ENCODE results near the gene TK2. TPM values are rescaled to one million over a fixed set of nuclear protein-coding genes. Genes with fewer than 3 reads are reported as not detected.

The TK2 gene
- total and polyA plus RNA-seq, 2 donors (not counting 1 experiment from before 2014, with no cell fraction given), result 34.8 to 73.7 TPM

DNA sequence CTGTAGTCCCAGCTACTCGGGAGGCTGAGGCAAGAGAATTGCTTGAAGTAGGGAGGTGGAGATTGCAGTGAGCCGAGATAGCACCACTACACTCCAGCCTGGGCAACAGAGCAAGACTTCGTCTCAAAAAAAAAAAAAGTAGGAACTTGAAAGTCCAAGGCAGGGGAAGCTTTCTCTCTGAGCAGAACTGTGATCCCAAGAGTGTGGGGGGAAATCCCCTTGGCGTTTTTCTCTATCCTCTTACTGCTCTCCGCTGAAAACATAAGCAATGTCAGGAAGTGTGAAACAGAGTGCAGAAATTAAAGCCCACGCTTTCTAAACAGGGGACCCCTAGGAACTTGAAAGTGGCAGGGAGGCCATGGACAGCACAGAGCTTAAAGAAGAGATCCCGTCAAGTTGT lies 44.8 kb upstream of the TK2 start:
- no peaks in the 10 kb centered on the region for H3K4me1 ChIP-seq (ENCODE audit: control insufficient read depth, extremely low read depth, insufficient read depth, low read length)
- H3K27me3 ChIP-seq (ENCODE audit: control insufficient read depth, insufficient read depth, low read length), result peaks cover 6% of the 10 kb centered on the region
- no peak overlapping the region for H3K27ac ChIP-seq (ENCODE audit: insufficient read depth, low read length)
- DNase-seq (ENCODE audit: low read depth in 2 of 2), result no peak
- no peak overlapping the region for H3K4me2 ChIP-seq (ENCODE audit: extremely low read depth, insufficient read depth, low read length)
- no peak overlapping the region for H3K4me3 ChIP-seq (replicated peaks in 1 of 4; ENCODE audit: control extremely low read depth in 1 of 4, insufficient read depth in 1 of 4, low read depth in 3 of 4, low read length in 4 of 4)
- H4K20me1 ChIP-seq (ENCODE audit: control insufficient read depth, extremely low read depth, insufficient read depth, low read length), result no peaks in the 10 kb centered on the region
- no peak overlapping the region for H3K9ac ChIP-seq (ENCODE audit: insufficient read depth, low read length)
- H3K36me3 ChIP-seq (ENCODE audit: control insufficient read depth, insufficient read depth, low read length), result no peaks in the 10 kb centered on the region
- no peak overlapping the region for H2AFZ ChIP-seq (ENCODE audit: low read length)
- no peak for TF ChIP-seq EZH2 (IDR thresholded peaks at IDR 0.05; ENCODE audit: low read length, missing control alignments)
- TF ChIP-seq, protein P1, sequence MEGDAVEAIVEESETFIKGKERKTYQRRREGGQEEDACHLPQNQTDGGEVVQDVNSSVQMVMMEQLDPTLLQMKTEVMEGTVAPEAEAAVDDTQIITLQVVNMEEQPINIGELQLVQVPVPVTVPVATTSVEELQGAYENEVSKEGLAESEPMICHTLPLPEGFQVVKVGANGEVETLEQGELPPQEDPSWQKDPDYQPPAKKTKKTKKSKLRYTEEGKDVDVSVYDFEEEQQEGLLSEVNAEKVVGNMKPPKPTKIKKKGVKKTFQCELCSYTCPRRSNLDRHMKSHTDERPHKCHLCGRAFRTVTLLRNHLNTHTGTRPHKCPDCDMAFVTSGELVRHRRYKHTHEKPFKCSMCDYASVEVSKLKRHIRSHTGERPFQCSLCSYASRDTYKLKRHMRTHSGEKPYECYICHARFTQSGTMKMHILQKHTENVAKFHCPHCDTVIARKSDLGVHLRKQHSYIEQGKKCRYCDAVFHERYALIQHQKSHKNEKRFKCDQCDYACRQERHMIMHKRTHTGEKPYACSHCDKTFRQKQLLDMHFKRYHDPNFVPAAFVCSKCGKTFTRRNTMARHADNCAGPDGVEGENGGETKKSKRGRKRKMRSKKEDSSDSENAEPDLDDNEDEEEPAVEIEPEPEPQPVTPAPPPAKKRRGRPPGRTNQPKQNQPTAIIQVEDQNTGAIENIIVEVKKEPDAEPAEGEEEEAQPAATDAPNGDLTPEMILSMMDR (conservative IDR thresholded peaks at IDR 0.05 in 1 of 2, IDR thresholded peaks at IDR 0.05 in 1 of 2; ENCODE audit: low read depth in 1 of 2, low read length in 2 of 2), result no peak
- H3K9me3 ChIP-seq (ENCODE audit: control insufficient read depth, insufficient read depth, low read depth, low read length), result no peaks in the 10 kb centered on the region
- no peaks in the 10 kb centered on the region for H3K79me2 ChIP-seq (ENCODE audit: control insufficient read depth, insufficient read depth, low read length)

DNA sequence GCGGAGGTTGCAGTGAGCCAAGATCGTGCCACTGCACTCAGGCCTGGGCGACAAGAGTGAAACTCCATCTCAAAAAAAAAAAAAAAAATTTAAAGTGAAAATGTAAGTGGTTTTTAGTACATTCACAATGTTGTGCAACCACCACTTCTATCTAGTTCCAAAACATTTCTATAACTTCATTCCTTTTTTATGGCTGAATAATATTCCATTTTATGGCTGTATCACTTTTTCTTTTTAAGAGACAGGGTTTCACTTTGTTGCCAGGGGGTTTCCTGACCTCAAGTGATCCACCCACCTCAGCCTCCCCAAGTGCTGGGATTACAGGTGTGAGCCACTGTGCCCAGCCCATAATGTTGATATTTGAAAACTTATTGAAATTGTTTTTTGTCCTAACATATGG lies 42.9 kb upstream of the TK2 start:
- no peak for TF ChIP-seq EZH2 (IDR thresholded peaks at IDR 0.05; ENCODE audit: low read length, missing control alignments)
- TF ChIP-seq, protein P1 (conservative IDR thresholded peaks at IDR 0.05 in 1 of 2, IDR thresholded peaks at IDR 0.05 in 1 of 2; ENCODE audit: low read depth in 1 of 2, low read length in 2 of 2), result no peak
- no peak overlapping the region for H3K9ac ChIP-seq (ENCODE audit: insufficient read depth, low read length)
- H3K4me3 ChIP-seq (replicated peaks in 1 of 4; ENCODE audit: control extremely low read depth in 1 of 4, insufficient read depth in 1 of 4, low read depth in 3 of 4, low read length in 4 of 4), result no peak overlapping the region
- no peak for DNase-seq (ENCODE audit: low read depth in 2 of 2)
- no peaks in the 10 kb centered on the region for H3K36me3 ChIP-seq (ENCODE audit: control insufficient read depth, insufficient read depth, low read length)
- H3K27me3 ChIP-seq (ENCODE audit: control insufficient read depth, insufficient read depth, low read length), result peaks cover 4% of the 10 kb centered on the region
- no peak overlapping the region for H3K27ac ChIP-seq (ENCODE audit: insufficient read depth, low read length)
- H2AFZ ChIP-seq (ENCODE audit: low read length), result no peak overlapping the region
- H3K4me1 ChIP-seq (ENCODE audit: control insufficient read depth, extremely low read depth, insufficient read depth, low read length), result no peaks in the 10 kb centered on the region
- H3K9me3 ChIP-seq (ENCODE audit: control insufficient read depth, insufficient read depth, low read depth, low read length), result no peaks in the 10 kb centered on the region
- no peaks in the 10 kb centered on the region for H4K20me1 ChIP-seq (ENCODE audit: control insufficient read depth, extremely low read depth, insufficient read depth, low read length)
- no peaks in the 10 kb centered on the region for H3K79me2 ChIP-seq (ENCODE audit: control insufficient read depth, insufficient read depth, low read length)
- H3K4me2 ChIP-seq (ENCODE audit: extremely low read depth, insufficient read depth, low read length), result no peak overlapping the region

DNA sequence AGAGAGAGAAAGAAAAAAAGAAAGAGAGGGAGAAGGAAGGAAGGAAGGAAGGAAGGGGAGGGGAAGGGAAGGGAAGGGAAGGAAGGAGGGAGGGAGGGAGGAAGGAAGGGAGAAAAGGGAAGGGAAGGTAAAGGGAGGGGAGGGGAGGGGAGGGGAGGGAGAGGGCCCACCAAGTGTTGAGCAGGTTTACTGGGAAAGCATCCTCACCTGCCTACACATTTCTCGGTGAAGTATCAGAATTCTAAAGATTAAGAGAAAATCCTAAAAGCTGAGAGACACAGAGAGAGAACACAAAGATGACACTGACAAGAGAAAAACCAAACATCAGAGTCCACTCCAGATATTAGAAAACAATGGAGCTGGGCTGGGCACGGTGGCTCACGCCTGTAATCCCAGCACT lies 42.3 kb upstream of the TK2 start:
- Histone ChIP-seq H3K27ac (ENCODE audit: insufficient read depth, low read length) (no peak overlapping the region), H2AFZ (ENCODE audit: low read length) (no peak overlapping the region), H3K4me3 (replicated peaks in 1 of 4; ENCODE audit: control extremely low read depth in 1 of 4, insufficient read depth in 1 of 4, low read depth in 3 of 4, low read length in 4 of 4) (no peak overlapping the region), H3K79me2 (ENCODE audit: control insufficient read depth, insufficient read depth, low read length) (no peaks in the 10 kb centered on the region), H3K4me1 (ENCODE audit: control insufficient read depth, extremely low read depth, insufficient read depth, low read length) (no peaks in the 10 kb centered on the region), H4K20me1 (ENCODE audit: control insufficient read depth, extremely low read depth, insufficient read depth, low read length) (no peaks in the 10 kb centered on the region), H3K9ac (ENCODE audit: insufficient read depth, low read length) (no peak overlapping the region), H3K27me3 (ENCODE audit: control insufficient read depth, insufficient read depth, low read length) (peaks cover 4% of the 10 kb centered on the region), H3K9me3 (ENCODE audit: control insufficient read depth, insufficient read depth, low read depth, low read length) (no peaks in the 10 kb centered on the region), H3K36me3 (ENCODE audit: control insufficient read depth, insufficient read depth, low read length) (no peaks in the 10 kb centered on the region), H3K4me2 (ENCODE audit: extremely low read depth, insufficient read depth, low read length) (no peak overlapping the region)
- no peak for TF ChIP-seq EZH2 (IDR thresholded peaks at IDR 0.05; ENCODE audit: low read length, missing control alignments)
- TF ChIP-seq, protein P1 (conservative IDR thresholded peaks at IDR 0.05 in 1 of 2, IDR thresholded peaks at IDR 0.05 in 1 of 2; ENCODE audit: low read depth in 1 of 2, low read length in 2 of 2), result no peak
- no peak for DNase-seq (ENCODE audit: low read depth in 2 of 2)

Data from fibroblast of lung (primary cell).